ENCODE measurements around the gene ZFAND2B.
A peak's percentile ranks its signal among the peaks of the same experiment; 100 is the strongest.
"Not testable (repeated sequence)": the region's sequence is repeated elsewhere in the genome, so short reads cannot be mapped to it uniquely, and the experiment has no call there.

The ZFAND2B gene

DNA sequence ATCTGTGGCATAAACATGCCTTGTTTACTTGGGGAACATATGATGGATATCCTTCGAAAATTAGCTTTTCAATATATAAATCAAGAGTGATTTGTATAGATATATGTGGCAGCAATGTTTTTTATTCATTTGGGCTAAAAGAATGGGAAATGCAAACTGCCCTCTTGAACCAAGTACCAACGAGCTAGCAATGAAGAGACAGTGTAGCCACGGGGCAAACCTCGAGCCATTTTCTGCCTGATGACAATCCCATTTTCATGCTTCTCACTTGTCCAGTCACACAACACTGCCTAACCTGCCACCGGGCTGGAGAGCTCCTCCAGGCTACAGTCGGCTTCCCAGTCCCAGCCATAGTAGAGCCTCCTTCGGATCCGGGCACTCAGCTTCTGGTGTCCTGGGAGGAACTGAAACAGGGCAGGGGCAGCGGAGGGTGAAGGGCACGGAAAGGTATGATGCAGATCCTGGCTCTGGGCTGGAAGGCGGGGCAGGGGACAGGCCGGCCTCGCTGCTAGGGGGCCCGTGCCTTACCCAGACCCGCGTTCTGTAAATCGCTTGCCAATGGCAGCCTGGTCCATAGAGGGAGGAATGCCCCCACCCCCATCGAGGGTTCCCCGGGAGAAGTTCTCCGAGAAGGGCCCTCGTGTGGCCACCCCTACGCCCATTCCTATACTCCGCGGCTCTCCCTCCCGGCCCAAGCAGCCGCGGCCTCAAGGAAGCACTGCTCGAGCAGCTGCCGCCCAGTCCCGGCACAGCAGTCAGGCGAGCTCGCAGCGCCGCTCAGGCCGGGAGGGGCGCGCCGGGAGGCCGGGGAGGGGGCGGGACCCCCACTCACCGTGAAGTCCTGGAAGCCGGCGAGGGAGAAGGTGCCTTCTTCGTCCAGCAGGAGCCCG lies 30.4 kb upstream of the ZFAND2B start:
- DNase-seq = peak; percentile 69 to 88 (median 77)

DNA sequence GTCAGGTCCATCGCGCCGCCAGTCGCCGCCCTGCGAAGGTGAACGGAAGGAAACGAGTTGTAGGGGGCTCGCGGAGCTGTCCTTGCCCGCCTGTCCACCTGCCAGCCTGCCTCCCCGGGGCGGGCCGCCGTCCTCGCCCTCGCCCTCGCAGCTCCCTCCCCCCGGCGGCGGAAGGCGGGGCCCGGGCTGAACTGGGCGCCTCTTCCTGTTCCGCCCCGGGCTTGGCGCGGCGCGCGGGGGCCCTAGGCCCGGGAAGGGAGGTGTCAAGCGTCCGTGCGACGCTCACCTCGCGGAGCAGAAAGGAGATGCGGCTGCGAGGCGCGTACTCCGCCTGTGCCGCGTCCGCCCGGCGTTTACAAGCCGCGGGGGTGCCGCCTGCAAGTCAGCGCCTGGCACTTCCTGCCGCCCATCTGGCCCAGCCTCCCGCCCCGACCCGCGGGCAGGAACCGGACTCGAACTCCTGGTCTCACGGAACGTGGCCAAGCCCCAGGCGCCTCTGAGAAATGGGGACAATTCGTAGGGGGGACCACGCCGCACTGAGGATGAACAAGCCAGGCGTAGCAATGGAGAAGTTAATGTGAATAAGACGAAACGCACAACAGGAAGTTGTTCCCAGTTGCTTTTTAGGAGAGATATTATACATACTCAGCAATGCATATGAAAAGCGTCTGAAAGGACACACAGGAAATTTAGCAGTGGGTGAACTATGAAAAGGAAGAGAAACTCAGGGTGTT lies 29.6 kb upstream of the ZFAND2B start, which contains the start of gene CNPPD1:
Gene CNPPD1 (minus strand): TSS at position 108 of the 734 bp plus-strand sequence. CDS start 97 bp downstream, at position 11.
- DNase-seq = peak; percentile 86 to 96 (median 89)

DNA sequence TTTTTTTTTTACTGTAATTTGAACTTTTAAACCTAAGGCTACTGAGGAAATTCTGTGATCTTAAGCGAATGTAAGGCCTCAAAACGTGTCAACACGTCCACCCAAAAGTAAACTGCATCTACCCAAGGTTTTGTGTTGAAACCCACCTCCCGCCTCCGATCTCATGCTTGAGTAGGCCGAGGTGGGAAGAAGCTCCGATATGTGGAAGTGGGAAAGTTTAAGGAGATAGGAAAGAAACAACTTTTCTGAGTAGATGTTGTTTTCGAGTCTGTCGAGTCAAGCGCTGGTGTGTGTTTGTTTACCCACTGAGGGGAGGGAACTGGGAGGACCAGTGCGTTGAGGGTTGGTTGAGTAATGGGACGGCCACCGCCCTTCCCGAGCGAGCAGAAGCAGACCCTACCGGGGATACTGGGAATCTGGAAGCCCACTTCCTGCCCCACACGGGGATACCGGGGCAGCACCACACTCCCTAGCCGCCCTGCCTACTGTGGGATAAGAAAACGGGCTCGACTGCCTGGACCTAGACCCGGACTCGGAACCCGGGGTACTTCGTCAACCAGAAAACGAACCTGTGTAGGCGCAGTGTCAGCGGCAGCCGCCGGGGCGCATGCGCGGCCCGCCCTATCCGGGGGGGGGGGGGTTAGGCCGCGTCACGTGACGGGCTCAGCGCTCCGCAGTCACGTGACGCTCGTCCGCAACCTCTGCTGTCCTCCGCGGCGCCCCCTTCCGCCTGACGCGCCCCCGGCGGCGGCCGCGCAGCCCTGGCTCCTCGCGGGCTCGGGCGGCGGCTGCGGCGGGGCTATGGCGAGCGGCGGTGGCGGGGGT lies 28.8 kb upstream of the ZFAND2B start, which contains the start of gene RETREG2:
Gene RETREG2 (plus strand): TSS at position 724 of the 825 bp plus-strand sequence. CDS start 78 bp downstream, at position 802.
- DNase-seq = peak; percentile 92 to 97 (median 96)

DNA sequence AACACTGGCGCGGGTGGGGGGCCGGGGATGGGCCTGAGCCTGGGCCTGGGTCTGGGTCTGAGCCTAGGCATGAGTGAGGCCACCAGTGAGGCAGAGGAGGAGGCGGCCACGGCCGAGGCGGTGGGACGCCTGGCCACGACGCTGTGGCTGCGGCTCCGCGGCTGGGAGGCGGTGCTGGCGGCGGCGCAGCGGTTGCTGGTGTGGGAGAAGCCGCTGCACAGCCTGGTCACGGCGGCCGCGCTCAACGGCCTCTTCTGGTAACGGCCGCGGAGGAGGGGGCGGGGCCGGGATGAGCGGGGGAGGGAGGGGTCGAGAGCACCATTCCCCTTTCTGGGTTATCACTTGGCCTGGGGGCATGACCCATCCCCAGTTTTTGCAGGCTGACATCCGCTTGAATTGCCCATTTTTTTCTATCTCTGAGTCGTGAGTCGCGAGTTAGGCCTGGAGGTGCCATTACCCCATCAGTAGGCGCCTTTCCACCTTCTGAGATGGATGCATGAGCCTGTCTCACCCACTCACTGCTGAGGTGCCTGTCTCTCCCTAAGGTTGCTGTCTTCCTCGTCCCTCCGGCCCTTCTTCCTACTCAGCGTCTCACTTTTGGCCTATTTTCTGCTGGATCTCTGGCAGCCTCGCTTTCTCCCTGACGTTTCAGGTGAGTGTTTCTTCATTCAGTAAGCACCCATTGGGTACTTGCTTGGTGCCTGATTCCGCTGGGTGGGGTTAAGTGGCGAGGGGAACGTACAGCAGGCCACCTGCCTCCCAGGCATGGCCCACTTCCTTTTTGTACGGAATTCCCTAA lies 28.0 kb upstream of the ZFAND2B start:
- peak; percentile 25 to 70 (median 44) for DNase-seq

DNA sequence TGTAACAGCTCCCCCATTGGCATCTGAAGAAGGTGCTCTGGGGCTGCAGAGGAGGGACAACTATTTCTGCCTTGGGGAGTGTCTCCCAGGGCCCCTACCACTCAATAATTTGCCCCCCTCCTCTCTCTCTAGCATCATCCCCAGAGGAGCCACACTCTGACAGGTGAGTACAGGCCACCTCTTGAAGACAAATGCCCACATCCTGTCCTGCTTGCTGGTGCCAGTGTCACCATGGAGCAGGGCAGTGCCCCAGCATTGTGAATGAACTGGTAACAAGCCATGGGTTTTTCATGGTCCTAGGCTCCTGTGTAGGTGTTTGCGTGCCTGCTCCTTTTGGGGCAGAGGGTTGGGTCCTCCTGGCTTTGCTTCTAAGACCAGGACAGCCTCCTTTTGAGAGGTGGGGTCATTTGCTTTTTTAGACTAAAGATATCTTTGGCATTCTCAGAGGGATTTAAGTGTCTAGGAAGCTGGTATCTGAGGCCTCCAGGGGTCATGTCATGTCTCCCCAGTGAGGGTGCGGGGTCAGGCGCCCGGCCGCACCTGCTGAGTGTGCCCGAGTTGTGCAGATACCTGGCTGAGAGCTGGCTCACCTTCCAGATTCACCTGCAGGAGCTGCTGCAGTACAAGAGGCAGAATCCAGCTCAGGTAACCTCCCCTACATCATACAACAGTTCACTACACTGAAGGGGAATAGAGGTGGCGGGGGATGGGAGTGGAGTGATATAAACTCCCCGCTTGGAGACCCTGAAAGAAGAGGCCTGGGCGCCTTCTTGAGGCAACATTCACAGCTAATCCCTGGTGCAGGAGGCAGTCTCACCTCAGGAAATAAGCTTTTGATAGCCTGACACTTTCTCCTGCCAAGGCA lies 26.7 kb upstream of the ZFAND2B start:
- no peak for DNase-seq

DNA sequence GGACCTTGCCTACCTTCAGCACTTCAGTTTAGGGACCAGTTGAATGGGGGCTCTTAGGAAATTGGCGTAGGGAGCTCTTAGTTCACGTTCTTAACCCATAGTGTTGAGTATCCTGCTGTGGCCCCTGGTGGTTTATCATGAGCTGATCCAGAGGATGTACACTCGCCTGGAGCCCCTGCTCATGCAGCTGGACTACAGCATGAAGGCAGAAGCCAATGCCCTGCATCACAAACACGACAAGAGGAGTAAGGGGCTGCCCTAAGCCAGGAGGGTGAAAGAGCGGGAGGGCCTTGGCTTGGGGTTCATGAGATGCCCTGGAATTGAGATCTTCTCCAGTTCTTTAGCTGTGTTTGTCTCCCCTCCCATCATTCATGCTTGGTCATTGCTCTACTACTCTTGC lies 25.6 kb upstream of the ZFAND2B start:
- DNase-seq = no peak

DNA sequence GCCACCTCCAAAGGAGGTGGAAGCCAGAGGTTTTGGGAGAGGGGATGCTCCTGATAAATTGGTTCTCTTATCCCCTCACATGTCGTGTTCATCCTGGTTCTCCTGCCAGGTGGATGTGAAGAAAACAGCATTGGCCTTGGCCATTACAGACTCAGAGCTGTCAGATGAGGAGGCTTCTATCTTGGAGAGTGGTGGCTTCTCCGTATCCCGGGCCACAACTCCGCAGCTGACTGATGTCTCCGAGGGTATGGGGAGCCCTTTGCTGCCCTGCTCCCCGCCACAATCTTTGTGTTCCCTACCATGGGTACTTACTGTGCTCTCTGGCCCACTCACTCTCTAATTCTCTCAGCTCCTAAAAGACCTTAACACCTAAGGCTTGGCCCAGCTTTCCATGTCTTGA lies 25.1 kb upstream of the ZFAND2B start:
- no peak for DNase-seq

DNA sequence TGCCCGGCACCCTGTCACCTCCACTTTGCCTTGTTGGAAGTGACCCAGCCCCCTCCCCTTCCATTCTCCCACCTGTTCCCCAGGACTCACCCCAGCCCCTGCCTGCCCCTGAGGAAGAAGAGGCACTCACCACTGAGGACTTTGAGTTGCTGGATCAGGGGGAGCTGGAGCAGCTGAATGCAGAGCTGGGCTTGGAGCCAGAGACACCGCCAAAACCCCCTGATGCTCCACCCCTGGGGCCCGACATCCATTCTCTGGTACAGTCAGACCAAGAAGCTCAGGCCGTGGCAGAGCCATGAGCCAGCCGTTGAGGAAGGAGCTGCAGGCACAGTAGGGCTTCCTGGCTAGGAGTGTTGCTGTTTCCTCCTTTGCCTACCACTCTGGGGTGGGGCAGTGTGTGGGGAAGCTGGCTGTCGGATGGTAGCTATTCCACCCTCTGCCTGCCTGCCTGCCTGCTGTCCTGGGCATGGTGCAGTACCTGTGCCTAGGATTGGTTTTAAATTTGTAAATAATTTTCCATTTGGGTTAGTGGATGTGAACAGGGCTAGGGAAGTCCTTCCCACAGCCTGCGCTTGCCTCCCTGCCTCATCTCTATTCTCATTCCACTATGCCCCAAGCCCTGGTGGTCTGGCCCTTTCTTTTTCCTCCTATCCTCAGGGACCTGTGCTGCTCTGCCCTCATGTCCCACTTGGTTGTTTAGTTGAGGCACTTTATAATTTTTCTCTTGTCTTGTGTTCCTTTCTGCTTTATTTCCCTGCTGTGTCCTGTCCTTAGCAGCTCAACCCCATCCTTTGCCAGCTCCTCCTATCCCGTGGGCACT lies 24.0 kb upstream of the ZFAND2B start:
- peak; percentile 55 to 60 (median 60) for DNase-seq

DNA sequence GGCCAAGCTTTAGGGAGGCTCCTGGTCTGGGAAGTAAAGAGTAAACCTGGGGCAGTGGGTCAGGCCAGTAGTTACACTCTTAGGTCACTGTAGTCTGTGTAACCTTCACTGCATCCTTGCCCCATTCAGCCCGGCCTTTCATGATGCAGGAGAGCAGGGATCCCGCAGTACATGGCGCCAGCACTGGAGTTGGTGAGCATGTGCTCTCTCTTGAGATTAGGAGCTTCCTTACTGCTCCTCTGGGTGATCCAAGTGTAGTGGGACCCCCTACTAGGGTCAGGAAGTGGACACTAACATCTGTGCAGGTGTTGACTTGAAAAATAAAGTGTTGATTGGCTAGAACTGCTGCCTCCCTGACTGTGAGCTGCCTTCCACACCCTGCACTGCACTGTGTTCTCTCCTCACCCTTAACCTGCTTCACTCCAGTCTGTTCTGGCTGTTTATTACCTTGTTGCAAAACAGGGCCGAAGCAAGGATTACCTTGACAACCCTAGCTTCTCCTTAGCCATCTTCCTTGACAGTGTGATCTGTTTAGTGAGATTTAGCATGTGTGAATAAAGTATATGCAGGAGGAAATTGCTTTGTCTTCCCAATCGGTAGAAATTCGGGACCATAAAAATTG lies 23.3 kb upstream of the ZFAND2B start:
- no peak for DNase-seq

DNA sequence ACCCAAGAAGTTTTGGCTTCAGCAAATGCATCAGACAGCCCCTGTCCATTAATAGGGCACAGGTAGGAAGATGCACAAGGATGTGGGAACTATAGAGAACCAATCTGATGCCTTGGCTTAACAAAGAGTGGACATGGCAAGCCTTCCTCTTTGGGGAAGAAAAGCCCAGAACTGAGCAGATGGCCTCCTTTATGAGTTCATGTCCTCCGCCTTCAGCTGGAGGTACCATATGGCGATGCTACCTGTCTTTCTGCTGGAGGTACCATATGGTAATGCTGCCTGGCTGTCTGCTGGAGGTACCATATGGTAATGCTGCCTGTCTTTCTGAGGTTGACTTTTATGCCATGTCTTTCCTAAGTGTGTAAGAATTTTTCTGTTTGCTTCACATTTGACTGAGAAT lies 22.5 kb upstream of the ZFAND2B start:
- no peak for DNase-seq

DNA sequence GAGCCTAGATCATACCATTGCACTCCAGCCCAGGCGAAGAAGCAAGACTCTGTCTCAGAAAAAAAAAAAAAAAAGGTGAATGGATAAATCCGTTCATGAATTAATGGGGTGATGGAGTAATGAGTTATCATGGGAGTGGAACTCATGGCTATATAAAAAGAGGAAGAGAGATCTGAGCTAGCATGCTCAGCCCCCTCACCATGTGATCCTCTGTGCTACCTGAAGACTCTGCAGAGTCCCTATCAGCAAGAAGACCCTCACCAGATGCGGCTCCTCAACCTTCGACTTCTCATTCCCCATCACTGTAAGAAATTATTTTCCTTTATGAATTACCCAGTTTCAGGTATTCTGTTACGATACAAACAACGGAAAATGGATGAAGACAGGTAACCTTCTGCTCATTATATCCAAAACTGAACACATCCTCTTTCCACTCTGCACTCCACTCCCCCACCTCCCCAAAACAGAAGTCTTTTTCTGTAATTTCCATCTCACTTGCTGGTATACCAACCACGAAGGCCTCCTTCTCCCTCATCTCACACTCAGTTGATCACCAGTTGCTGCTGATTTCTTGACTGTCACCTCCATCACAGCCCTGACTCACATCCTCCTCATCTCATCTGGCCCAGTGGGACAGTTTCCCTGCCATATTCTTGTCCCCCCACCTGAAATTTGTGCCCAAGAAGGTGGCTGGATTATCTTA lies 19.7 kb upstream of the ZFAND2B start:
- no peak for DNase-seq

DNA sequence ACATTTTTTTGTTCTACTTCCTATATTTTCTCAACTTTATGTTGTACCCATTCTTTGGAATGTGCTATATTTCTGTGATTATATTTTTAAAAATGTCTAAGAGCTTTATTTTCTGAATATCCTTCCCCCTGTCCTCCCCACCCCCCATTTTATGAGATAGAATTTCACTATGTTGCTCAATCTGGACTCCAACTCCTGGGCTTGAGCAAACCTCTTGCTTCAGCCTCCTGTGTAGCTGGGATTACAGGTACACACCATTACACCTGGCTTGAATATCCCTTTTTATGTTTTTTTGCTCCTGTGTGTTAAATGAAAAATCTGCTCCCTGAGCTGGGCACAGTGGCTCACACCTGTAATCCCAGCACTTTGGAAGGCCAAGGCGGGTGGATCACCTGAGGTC lies 9.2 kb upstream of the ZFAND2B start:
- peak in 1 of 3 donors; percentile 14 for DNase-seq

DNA sequence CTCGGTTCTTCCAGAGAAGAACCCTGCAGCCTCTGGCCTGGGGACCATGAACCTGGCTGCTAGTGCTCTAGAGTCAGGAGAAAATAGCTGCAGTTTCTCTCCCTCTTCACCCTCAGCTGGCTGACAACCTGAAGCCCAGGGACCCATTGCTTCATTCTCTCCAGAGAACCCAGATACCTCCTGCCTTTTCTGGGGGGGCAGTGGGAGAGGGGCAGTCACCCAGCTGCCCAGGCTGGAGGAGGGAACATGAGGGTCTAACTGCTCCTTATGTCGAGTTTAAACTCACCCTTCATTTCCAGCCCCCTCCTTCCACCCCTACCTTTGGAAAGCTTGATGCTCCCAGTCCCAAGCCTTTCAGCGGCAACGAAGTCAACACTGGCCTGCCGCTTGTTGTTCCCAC lies 7.6 kb upstream of the ZFAND2B start:
- no peak for DNase-seq

DNA sequence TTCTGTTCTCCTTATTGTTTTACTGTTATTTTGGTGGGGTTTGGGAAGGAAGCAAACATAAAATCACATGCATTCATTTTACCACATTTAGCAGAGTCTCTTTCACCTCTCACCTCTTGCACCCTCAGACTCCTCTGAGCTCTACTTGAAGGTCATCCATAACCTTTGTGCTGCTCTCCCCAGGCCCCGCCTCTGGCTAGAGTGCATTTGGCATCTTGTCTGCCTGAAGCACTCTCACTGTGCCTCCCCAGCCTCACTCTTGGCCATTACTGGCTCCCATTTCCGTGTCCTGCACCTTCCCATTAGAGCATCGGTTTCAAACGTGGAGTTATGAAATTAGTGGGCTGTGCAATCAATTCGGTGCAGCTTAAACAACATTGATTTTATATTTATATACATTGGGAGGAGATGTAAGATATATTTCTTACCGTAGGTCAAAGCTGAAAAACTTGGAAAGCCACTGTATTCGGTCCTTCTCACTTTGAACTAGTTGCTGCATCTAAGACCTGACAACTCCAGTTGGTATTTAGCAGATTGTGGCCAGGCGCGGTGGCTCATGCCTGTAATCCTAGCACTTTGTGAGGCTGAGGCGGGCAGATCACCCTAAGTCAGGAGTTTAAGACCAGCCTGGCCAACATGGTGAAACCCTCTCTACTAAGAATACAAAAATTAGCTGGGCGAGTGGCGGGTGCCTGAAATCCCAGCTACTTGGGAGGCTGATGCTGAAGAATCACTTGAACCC lies 6.9 kb upstream of the ZFAND2B start:
- DNase-seq = no peak

DNA sequence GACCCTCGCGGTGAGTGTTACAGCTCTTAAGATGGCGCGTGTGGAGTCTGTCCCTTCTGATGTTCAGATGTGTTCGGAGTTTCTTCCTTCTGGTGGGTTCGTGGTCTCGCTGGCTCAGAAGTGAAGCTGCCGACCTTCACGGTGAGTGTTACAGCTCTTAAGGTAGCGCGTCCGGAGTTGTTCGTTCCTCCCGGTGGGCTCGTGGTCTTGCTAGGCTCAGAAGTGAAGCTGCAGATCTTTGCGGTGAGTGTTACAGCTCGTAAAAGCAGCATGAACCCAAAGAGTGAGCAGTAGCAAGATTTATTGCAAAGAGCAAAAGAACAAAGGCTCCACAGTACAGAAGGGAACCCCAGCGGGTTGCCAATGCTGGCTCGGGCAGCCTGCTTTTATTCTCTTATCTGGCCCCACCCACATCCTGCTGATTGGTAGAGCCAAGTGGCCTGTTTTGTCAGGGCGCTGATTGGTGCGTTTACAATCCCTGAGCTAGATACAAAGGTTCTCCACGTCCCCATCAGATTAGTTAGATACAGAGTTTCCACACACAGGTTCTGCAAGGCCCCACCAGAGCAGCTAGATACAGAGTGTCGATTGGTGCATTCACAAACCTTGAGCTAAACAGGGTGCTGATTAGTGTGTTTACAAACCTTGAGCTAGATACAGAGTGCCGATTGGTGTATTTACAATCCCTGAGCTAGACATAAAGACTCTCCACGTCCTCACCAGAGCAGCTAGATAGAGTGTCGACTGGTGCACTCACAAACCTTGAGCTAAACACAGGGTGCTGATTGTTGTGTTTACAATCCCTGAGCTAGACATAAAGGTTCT lies 5.9 kb upstream of the ZFAND2B start:
- peak in 1 of 3 donors; percentile 11 for DNase-seq

DNA sequence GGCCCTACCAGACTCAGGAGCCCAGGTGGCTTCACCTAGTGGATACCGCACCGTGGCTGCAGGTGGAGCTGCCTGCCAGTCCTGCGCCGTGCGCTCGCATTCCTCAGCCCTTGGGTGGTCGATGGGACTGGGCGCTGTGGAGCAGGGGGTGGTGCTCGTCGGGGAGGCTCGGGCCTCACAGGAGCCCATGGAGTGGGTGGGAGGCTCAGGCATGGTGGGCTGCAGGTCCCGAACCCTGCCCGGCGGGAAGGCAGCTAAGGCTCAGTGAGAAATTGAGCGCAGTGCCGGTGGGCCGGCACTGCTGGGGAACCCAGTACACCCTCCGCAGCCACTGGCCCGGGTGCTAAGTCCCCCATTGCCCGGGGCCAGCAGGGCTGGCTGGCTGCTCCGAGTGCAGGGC lies 5.3 kb upstream of the ZFAND2B start:
- DNase-seq = not testable (repeated sequence)
